ENCODE results near the gene TIMM29. TPM values are rescaled to one million over a fixed set of nuclear protein-coding genes. Genes with fewer than 3 reads are reported as not detected.

TIMM29 gene
- total RNA-seq, 1 experiment from 2014 or later = 30.4 TPM

DNA sequence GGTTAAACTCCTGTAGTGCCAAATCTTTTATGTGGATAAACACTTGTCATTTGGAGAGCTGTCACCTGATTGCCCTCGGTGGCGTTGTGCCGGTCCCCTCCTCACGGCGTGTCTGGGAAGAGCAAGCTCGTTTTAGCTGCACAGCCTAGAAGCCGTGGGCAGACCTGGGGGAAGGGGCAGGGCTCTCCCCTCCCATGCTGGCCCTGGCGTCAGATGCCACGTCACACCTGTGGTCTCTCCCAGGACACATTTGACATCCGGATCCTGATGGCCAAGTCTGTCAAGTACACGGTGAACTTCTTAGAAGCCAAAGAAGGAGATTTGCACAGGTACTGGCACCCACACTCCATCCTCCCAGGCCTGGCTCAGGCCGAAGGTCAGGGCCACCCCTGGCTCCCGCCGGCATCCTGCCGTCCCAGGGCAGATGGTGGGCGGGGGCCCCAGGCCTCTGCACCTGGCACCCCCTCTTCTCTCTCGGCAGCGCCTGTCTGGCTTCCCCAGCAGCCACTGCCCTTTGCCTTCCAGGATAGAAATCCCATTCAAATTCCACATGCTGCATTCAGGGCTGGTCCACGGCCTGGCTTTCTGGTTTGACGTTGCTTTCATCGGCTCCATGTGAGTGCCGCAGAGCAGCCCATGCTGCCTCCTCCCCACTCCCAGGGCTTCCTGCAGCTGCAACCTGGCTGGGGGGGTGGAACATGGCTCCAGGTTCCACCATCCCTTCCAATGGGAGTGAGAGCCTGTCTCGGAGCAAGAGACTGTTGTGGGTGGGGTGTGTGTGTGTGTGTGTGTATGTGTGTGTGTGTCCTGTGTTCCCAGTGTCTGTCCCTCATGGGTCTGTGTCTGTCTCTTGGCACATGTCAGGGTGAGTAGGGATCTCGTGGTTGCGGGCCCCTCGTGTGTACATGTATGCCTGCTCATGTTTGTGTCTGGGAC lies 9.0 kb upstream of the TIMM29 start:
- POLR2A ChIA-PET = no interaction called here
- intact Hi-C loops (cut with micrococcal nuclease; ENCODE audit: unreplicated experiment) = no loop called here
- H3K4me3 ChIP-seq (ENCODE audit: low read depth, low read length) = no peak overlapping the region
- Mint-ChIP-seq H3K9me3 (ENCODE audit: unreplicated experiment) (no peaks in the 10 kb centered on the region), H3K27me3 (ENCODE audit: insufficient read depth, unreplicated experiment) (no peaks in the 10 kb centered on the region), H3K4me1 (ENCODE audit: low read depth, unreplicated experiment) (no peaks in the 10 kb centered on the region), H3K27ac (ENCODE audit: unreplicated experiment) (no peak overlapping the region), H3K4me3 (ENCODE audit: unreplicated experiment) (no peak overlapping the region), H3K36me3 (ENCODE audit: insufficient read depth, unreplicated experiment) (peaks cover 84% of the 10 kb centered on the region)
- no peak for TF ChIP-seq CTCF (IDR thresholded peaks at IDR 0.05; ENCODE audit: insufficient read depth in 1 of 2, low read depth in 1 of 2, low read length in 1 of 2, severe bottlenecking in 1 of 2, unreplicated experiment in 1 of 2)
- no peak for DNase-seq
- H3K36me3 ChIP-seq (ENCODE audit: control insufficient read depth, insufficient read depth, low read length) = peaks cover 4% of the 10 kb centered on the region
- CTCF ChIA-PET = no interaction called here
- no peaks in the 10 kb centered on the region for H3K9me3 ChIP-seq
- H3K27me3 ChIP-seq (replicated peaks; ENCODE audit: control insufficient read depth, insufficient read depth, low read length) = no peaks in the 10 kb centered on the region
- BruUV-seq (replicated peaks) = no TSS peak
- no peaks in the 10 kb centered on the region for H3K4me1 ChIP-seq

- Mint-ChIP-seq H3K4me1 (ENCODE audit: low read depth, unreplicated experiment) (no peaks in the 10 kb centered on the region), H3K27me3 (ENCODE audit: insufficient read depth, unreplicated experiment) (no peaks in the 10 kb centered on the region), H3K36me3 (ENCODE audit: insufficient read depth, unreplicated experiment) (peaks cover 86% of the 10 kb centered on the region), H3K4me3 (ENCODE audit: unreplicated experiment) (no peak overlapping the region), H3K27ac (ENCODE audit: unreplicated experiment) (no peak overlapping the region), H3K9me3 (ENCODE audit: unreplicated experiment) (no peaks in the 10 kb centered on the region)
- intact Hi-C loops (cut with micrococcal nuclease; ENCODE audit: unreplicated experiment) = no loop called here
- ChIA-PET POLR2A (no interaction called here), CTCF (no interaction called here)
- no peaks in the 10 kb centered on the region for H3K27me3 ChIP-seq (replicated peaks; ENCODE audit: control insufficient read depth, insufficient read depth, low read length)
- H3K4me1 ChIP-seq = no peaks in the 10 kb centered on the region
- no peak overlapping the region for H3K4me3 ChIP-seq (ENCODE audit: low read depth, low read length)
- H3K9me3 ChIP-seq = no peaks in the 10 kb centered on the region
- no peak for TF ChIP-seq CTCF (IDR thresholded peaks at IDR 0.05; ENCODE audit: insufficient read depth in 1 of 2, low read depth in 1 of 2, low read length in 1 of 2, severe bottlenecking in 1 of 2, unreplicated experiment in 1 of 2)
- peaks cover 4% of the 10 kb centered on the region for H3K36me3 ChIP-seq (ENCODE audit: control insufficient read depth, insufficient read depth, low read length)
- DNase-seq = no peak
- no TSS peak for BruUV-seq (replicated peaks)
Measured at GRCh38 chr19:10920288-10920655, 8.3 kb upstream of the TIMM29 start.

DNA sequence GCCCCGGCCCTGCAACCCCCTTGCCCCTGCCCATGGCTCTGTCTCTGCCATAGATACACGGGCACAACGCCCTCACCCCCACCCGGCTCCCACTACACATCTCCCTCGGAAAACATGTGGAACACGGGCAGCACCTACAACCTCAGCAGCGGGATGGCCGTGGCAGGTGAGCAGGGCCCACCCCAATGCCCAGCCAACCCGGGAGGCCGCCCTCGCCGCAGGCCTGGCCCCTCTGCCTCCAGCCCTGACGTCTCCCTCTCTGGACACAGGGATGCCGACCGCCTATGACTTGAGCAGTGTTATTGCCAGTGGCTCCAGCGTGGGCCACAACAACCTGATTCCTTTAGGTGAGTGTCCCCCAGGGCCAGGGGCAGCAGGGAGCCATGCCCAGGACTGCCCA lies 7.8 kb upstream of the TIMM29 start:
- Mint-ChIP-seq H3K9me3 (ENCODE audit: unreplicated experiment) (no peaks in the 10 kb centered on the region), H3K27me3 (ENCODE audit: insufficient read depth, unreplicated experiment) (no peaks in the 10 kb centered on the region), H3K36me3 (ENCODE audit: insufficient read depth, unreplicated experiment) (peaks cover 90% of the 10 kb centered on the region), H3K4me1 (ENCODE audit: low read depth, unreplicated experiment) (no peaks in the 10 kb centered on the region), H3K4me3 (ENCODE audit: unreplicated experiment) (peak overlapping the region; percentile 23), H3K27ac (ENCODE audit: unreplicated experiment) (peak overlapping the region; percentile 19)
- ChIA-PET CTCF (no interaction called here), POLR2A (no interaction called here)
- H3K9me3 ChIP-seq = no peaks in the 10 kb centered on the region
- no peaks in the 10 kb centered on the region for H3K4me1 ChIP-seq
- no peak for DNase-seq
- BruUV-seq (replicated peaks) = no TSS peak
- H3K27me3 ChIP-seq (replicated peaks; ENCODE audit: control insufficient read depth, insufficient read depth, low read length) = no peaks in the 10 kb centered on the region
- intact Hi-C loops (cut with micrococcal nuclease; ENCODE audit: unreplicated experiment) = no loop called here
- H3K4me3 ChIP-seq (ENCODE audit: low read depth, low read length) = no peak overlapping the region
- no peak for TF ChIP-seq CTCF (IDR thresholded peaks at IDR 0.05; ENCODE audit: insufficient read depth in 1 of 2, low read depth in 1 of 2, low read length in 1 of 2, severe bottlenecking in 1 of 2, unreplicated experiment in 1 of 2)
- peaks cover 4% of the 10 kb centered on the region for H3K36me3 ChIP-seq (ENCODE audit: control insufficient read depth, insufficient read depth, low read length)
